Common myeloid progenitor, CD34-positive (primary cell): ENCODE measurements around the gene PTPRE.

Source experiments
- CTCF ChIA-PET: fragments of 350-600 bp; sonication (Branson Sonifier 250); formaldehyde crosslinking; loops from one replicate; lab custom pipeline; 2021; ENCODE audit warnings: antibody characterized with exemption; lab: Charles Lee
- POLR2A ChIA-PET: fragments of 350-600 bp; sonication (Branson Sonifier 250); formaldehyde crosslinking; loops from one replicate; lab custom pipeline; 2021; ENCODE audit warnings: antibody characterized with exemption; lab: Charles Lee
- DNase-seq, 3 donors: peaks; one replicate each; pipeline versions ENCODE4 v3.0.0 to v3.0.0-alpha.2; 2013
- H3K27ac ChIP-seq, 2 experiments: 1 replicate in 1 of 2; 2 replicates in 1 of 2; pipeline ENCODE4 v1.7.0; 2013; ENCODE audit warnings: inconsistent platforms in 2 of 2, low read length in 2 of 2, mild to moderate bottlenecking in 2 of 2, low read depth in 1 of 2, moderate library complexity in 1 of 2; ENCODE audit not compliant: severe bottlenecking in 2 of 2, insufficient read depth in 1 of 2, poor library complexity in 1 of 2
- H3K27me3 ChIP-seq, 5 experiments: replicated peaks in 2 of 5; 1 replicate in 3 of 5; 2 replicates in 2 of 5; pipeline versions ENCODE4 v1.6.1 to v1.7.0; 2013; ENCODE audit warnings: low read length in 4 of 5, mild to moderate bottlenecking in 2 of 5, moderate library complexity in 2 of 5, inconsistent platforms in 1 of 5; ENCODE audit not compliant: insufficient read depth in 5 of 5, control insufficient read depth in 4 of 5
- H3K36me3 ChIP-seq, 4 experiments: 1 replicate in 2 of 4; 2 replicates in 2 of 4; pipeline versions ENCODE4 v1.6.1 to v1.7.0; 2013; ENCODE audit warnings: low read length in 3 of 4, control low read depth in 1 of 4, mild to moderate bottlenecking in 1 of 4; ENCODE audit not compliant: control insufficient read depth in 4 of 4, insufficient read depth in 4 of 4
- H3K4me1 ChIP-seq, 4 experiments: 1 replicate in 3 of 4; 2 replicates in 1 of 4; pipeline versions ENCODE4 v1.6.1 to v1.7.1; 2013; ENCODE audit warnings: low read length in 3 of 4, mild to moderate bottlenecking in 3 of 4, control low read depth in 1 of 4, inconsistent platforms in 1 of 4, moderate library complexity in 1 of 4; ENCODE audit not compliant: control insufficient read depth in 4 of 4, insufficient read depth in 4 of 4; ENCODE audit errors: control extremely low read depth in 1 of 4
- H3K4me3 ChIP-seq, 7 experiments: 1 replicate in 4 of 7; 2 replicates in 3 of 7; pipeline versions ENCODE4 v1.5.1 to v1.7.0; 2013; ENCODE audit warnings: mild to moderate bottlenecking in 7 of 7, low read length in 6 of 7, moderate library complexity in 6 of 7, inconsistent platforms in 2 of 7, low read depth in 2 of 7, control low read depth in 1 of 7; ENCODE audit not compliant: insufficient read depth in 4 of 7, control insufficient read depth in 1 of 7; ENCODE audit errors: extremely low read depth in 1 of 7
- H3K9me3 ChIP-seq, 5 experiments: 1 replicate in 4 of 5; 2 replicates in 1 of 5; pipeline versions ENCODE4 v1.6.1 to v1.7.1; 2013; ENCODE audit warnings: low read length in 4 of 5, mild to moderate bottlenecking in 2 of 5, inconsistent platforms in 1 of 5, low read depth in 1 of 5, moderate library complexity in 1 of 5; ENCODE audit not compliant: control insufficient read depth in 4 of 5, insufficient read depth in 2 of 5; ENCODE audit errors: control extremely low read depth in 1 of 5
- WGBS: methylation state at CpG from one replicate; pipeline ENCODE4 v1.1.5; 2013; ENCODE audit not compliant: insufficient coverage; 5-methylcytosine and 5-hydroxymethylcytosine counted together

Gene PTPRE

GRCh38 chr10:128097783-128098182, 190.9 kb downstream of the PTPRE start:
- no peak overlapping the region for H3K27ac ChIP-seq
- 97% methylated on average over 6 of the region's 8 CpGs for WGBS
- no peak for DNase-seq
- CTCF ChIA-PET, result interaction anchor here (1.3 to 2.4 kb wide), 3 partner anchors 18 to 53 kb away, joined by 3 to 8 read pairs (median 3); no protein-coding TSS in a partner anchor
- H3K27me3 ChIP-seq, result no peaks in the 10 kb centered on the region
- peaks cover 2 to 18% (median 14%) of the 10 kb centered on the region in 4 experiments for H3K4me1 ChIP-seq
- H3K4me3 ChIP-seq, result no peak overlapping the region
- peaks cover 13 to 63% (median 37%) of the 10 kb centered on the region in 4 experiments for H3K36me3 ChIP-seq
- H3K9me3 ChIP-seq, result no peaks in the 10 kb centered on the region
- POLR2A ChIA-PET, result no interaction called here

DNA sequence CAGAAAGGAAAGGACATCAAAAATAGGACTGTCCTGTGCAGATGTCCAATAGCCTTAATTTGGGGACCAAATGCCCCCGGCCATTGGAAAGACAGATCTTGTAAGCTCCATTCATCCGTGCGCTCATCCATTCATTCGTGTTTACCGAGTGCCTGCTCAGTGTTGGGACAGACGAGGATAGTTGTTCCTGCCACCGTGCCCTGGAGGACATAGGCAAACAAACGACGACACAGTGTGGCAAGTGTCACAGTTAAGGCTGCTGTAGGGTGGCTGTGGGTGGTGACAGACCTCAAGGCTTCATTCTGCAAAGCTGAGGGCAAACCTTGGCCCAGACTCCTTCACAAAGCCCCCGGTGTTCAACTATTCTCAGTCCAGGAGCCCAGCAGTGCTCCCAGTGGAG, 191.7 kb downstream of the PTPRE start:
- Histone ChIP-seq H3K27me3 (no peaks in the 10 kb centered on the region), H3K4me1 (peaks cover 2 to 18% (median 14%) of the 10 kb centered on the region in 4 experiments), H3K36me3 (peaks cover 13 to 71% (median 41%) of the 10 kb centered on the region in 4 experiments), H3K4me3 (no peak overlapping the region), H3K9me3 (no peaks in the 10 kb centered on the region), H3K27ac (no peak overlapping the region)
- POLR2A ChIA-PET, result no interaction called here
- CTCF ChIA-PET, result interaction anchor here (1.6 kb wide), 1 partner anchor 19 kb away, joined by 3 read pairs; no protein-coding TSS in a partner anchor
- no peak for DNase-seq
- WGBS, result 99% methylated on average over 9 of the region's 10 CpGs

GRCh38 chr10:128099901-128100300, 193.0 kb downstream of the PTPRE start:
- CTCF ChIA-PET, result no interaction called here
- no peak for DNase-seq
- H3K4me3 ChIP-seq, result no peak overlapping the region
- H3K9me3 ChIP-seq, result no peaks in the 10 kb centered on the region
- POLR2A ChIA-PET, result no interaction called here
- H3K27ac ChIP-seq, result no peak overlapping the region
- peaks cover 2 to 18% (median 14%) of the 10 kb centered on the region in 4 experiments for H3K4me1 ChIP-seq
- peaks cover 19 to 84% (median 49%) of the 10 kb centered on the region in 4 experiments for H3K36me3 ChIP-seq
- no peaks in the 10 kb centered on the region for H3K27me3 ChIP-seq
- 97% methylated on average over 10 of the region's 10 CpGs for WGBS

- no peak overlapping the region for H3K4me3 ChIP-seq
- H3K36me3 ChIP-seq, result peaks cover 29 to 99% (median 64%) of the 10 kb centered on the region in 4 experiments
- no peak for DNase-seq
- H3K9me3 ChIP-seq, result no peaks in the 10 kb centered on the region
- H3K27ac ChIP-seq, result no peak overlapping the region
- ChIA-PET POLR2A (no interaction called here), CTCF (no interaction called here)
- WGBS, result no CpG with 5 or more reads among the region's 1 CpG
- H3K4me1 ChIP-seq, result peaks cover 0 to 1% (median 0%) of the 10 kb centered on the region in 4 experiments
- no peaks in the 10 kb centered on the region for H3K27me3 ChIP-seq
Measured at GRCh38 chr10:128101901-128102300, 195.0 kb downstream of the PTPRE start.

- no peak overlapping the region for H3K27ac ChIP-seq
- ChIA-PET POLR2A (no interaction called here), CTCF (interaction anchor here (1.5 kb wide), 1 partner anchor 13 kb away, joined by 3 read pairs; no protein-coding TSS in a partner anchor)
- WGBS, result 93% methylated on average over 14 of the region's 19 CpGs
- H3K9me3 ChIP-seq, result no peaks in the 10 kb centered on the region
- H3K4me3 ChIP-seq, result no peak overlapping the region
- no peaks in the 10 kb centered on the region for H3K27me3 ChIP-seq
- H3K4me1 ChIP-seq, result no peaks in the 10 kb centered on the region
- no peak for DNase-seq
- H3K36me3 ChIP-seq, result peaks cover 27 to 99% (median 64%) of the 10 kb centered on the region in 4 experiments
Measured at GRCh38 chr10:128102480-128103228, 195.8 kb downstream of the PTPRE start.

GRCh38 chr10:128103229-128103714, 196.4 kb downstream of the PTPRE start:
- Histone ChIP-seq H3K36me3 (peaks cover 30 to 99% (median 66%) of the 10 kb centered on the region in 4 experiments), H3K4me3 (no peak overlapping the region), H3K4me1 (no peaks in the 10 kb centered on the region), H3K27me3 (no peaks in the 10 kb centered on the region), H3K27ac (no peak overlapping the region), H3K9me3 (no peaks in the 10 kb centered on the region)
- no peak for DNase-seq
- POLR2A ChIA-PET, result no interaction called here
- WGBS, result 98% methylated on average over 7 of the region's 8 CpGs
- CTCF ChIA-PET, result interaction anchor here (1.5 kb wide), 1 partner anchor 12 kb away, joined by 3 read pairs; no protein-coding TSS in a partner anchor

DNA sequence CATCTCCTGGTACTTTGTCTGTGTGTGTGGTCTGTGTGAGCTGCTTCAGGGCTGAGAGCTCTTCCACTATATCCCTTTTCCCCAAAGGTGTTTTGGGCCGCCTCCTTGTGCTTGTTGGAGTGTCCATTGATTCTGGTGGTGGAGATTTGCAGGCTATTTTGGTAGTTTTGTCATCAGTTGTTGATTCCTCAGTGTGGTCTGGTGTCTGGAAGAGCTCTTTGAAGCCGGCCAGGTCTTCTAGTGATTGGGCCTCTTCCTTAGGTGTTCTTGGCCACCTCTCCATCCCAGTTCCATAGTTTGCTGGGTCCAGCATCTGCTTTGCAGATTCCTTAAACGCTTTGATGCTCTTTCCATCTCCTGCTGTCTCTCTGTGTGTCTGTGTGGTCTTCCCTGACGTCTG, 198.5 kb downstream of the PTPRE start:
- Histone ChIP-seq H3K27ac (no peak overlapping the region), H3K36me3 (peaks cover 21 to 100% (median 72%) of the 10 kb centered on the region in 4 experiments), H3K4me3 (no peak overlapping the region), H3K27me3 (no peaks in the 10 kb centered on the region), H3K9me3 (no peaks in the 10 kb centered on the region), H3K4me1 (no peaks in the 10 kb centered on the region)
- ChIA-PET CTCF (interaction anchor here (0.9 to 1.3 kb wide), 2 partner anchors 10 to 44 kb away, joined by 3 read pairs; no protein-coding TSS in a partner anchor), POLR2A (no interaction called here)
- WGBS, result 100% methylated on average over 4 of the region's 4 CpGs
- no peak for DNase-seq
